HG02840 (cell line): ENCODE data around the gene NRIP2.

Experiments
- ATAC-seq: cut with Tn5 transposase; IDR thresholded peaks from one replicate; pipeline ENCODE4 v1.9.1; 2021; ENCODE audit warnings: mild to moderate bottlenecking, moderate library complexity, moderate number of reproducible peaks; ENCODE audit not compliant: unreplicated experiment, low FRiP score

NRIP2 gene

DNA sequence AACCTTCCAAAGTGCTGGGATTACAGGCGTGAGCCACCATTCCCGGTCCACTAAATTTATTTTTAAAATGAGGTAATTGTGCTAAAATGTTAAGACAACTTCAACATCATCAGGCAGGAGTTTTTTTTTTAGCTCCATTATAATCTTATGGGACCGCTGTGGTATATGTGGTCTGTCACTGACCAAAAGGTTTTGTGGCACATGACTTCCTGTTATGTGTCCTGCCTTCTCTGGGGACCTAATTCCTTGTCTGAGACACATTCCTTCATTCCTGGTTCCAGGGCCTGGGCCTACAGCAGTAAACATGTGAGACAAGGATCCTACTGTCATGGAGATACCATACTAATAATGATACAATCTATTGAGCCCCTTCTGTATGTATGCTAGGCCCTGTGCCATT lies 17.1 kb upstream of the NRIP2 start:
- no peak for ATAC-seq

DNA sequence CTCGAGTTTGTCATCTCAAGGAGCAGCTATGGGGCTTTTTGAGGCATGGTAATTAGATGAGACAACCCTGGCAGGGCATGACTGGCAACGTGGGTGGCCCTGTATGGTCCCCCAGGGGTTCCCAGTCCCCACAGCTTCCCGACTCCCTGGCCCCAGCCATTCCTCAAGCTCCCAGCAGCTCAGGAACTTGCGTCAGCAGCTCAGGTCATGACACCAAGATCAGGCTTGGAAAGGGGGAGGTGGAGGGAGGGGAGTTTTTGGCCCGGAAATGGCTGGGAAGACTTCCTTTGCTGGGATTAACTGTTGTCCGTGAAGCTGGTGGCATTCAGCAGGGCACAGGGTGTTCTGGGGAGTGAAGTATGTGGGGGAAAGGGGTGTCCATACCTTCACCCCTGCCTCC lies 10.4 kb upstream of the NRIP2 start:
- ATAC-seq: no peak

DNA sequence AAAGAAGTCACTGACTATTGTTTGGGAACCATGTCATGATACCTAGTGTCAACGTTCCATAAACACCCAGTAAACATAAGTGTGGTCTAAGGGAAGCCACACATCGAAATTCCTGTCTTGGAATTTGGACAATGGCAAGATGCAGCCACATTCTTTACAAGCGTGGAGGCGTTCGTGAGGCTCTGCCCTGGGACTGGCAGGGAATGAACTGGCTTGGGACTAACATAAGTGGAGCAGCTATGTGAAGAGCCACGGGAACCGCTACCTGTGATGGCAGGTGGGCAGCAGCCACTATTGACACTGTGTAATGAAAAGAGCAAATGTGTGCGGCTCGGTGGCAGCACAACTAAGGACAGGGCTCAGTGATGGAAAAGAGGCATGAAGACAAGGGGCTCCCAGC lies 10.0 kb upstream of the NRIP2 start:
- no peak for ATAC-seq

DNA sequence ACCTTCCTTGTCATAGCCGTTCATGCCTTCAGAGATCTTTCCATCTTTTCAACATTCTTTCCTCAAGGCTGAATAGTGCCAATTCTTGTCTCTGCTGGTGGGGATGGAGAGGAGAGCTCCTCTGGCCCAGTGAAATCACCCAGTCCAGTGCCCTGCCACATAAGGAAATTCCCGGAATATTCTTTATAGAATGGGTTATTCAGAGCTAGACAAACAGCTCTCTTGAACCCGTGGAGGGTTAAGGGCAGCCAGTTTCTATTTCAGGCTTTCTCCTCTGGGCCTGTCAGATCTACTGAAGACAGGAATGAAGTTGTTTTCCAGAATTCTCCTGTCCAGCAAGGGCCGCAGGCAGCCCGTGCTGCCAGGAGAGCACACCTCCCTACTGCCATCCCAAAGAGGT lies 8.1 kb upstream of the NRIP2 start:
- no peak for ATAC-seq

DNA sequence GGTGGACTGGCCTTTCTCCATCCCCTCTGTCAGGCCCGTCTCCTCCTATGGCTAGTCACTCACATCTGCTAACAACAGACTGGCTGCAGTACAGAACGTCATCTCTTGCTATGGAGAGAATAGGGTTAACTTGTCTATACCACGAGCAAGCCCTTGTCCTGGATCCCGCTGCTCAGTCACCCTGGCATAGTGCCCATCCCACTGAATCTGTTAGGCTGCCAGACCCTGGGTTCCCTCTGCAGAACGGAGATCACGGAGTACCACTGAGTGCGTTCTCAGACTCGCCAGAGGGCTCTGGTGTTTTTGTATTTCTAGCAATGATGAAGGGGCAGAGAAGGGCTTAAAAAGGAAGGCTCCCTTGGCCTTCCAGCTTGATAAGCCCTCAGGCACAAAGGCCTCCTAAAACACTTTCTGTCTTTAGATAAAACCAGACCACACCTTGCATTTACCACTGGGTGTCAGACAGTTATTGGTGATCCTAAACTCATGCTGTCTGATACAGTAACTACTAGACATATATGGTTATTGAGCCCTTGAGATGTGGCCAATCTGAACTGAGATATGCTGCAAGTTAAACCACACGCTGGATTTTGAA lies 6.3 kb upstream of the NRIP2 start:
- ATAC-seq: no peak

DNA sequence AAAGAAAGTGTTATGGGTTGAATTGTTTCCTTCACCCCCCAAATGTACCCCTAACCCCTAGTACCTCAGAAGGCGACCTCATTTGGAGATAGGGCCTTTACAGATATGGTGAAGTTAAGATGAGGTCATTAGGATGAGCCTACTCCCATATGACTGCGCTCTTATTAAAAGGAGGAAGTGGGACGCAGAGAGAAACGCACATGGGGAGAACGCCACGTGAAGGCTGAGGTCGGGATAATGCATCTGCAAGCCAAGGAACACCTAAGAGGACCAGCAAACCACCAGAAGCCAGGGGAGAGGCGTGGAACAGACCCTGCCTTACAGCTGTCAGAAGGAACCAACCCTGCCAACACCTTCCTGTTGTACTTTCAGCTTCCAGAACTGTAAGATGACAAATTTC lies 1.7 kb upstream of the NRIP2 start:
- no peak for ATAC-seq

DNA sequence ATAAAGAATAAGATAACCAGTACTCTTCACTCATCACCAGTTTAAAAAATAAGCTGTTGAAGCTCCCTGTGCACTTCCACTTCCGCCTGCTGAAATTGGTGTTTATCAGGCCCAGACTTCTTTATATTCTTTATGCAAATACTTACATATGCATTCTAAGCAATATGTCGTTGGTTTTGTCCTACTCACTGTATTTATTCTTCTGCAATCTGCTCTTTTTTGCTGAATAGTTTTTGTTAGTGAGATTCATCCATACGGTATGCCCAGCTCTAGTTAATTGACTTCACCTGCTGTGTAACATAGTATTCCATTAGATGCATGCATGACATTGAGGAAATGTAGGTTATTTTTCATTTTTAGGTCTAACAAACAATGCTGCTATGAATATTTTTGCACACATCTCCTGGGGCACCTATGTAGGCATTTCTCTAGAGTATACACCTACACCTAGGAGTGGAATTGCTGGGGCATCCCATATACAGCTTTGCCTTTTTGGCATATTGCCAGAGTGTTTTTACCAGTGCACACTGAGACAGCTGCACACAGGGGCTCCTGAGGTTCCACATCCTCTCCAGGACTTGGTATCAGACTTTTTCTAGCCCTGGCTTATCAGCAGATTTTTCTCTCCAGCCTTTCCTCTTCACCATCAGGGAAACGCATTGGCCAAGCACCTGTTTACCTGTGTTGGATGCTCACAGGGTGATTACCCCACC lies 1.0 kb upstream of the NRIP2 start:
- no peak for ATAC-seq

DNA sequence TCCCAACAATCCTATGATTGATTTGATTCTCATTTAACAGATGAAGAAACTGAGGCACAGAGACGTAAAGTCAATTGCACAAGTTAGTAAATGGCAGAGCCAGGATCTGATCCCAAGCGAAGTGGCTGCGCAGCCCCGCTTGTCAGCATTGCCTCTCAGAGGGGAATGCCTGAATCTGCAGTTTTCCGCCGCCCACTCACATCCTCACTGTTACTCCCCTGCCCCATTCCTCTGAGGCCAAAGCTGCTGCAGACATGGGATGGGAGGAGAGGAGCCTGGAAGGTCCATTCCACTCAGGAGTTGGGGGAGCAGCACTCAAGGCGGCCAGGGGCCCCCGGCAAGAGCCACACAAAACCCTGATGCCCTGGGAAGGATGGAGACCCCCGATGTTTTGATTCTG lies 1.0 kb downstream of the NRIP2 start:
- no peak for ATAC-seq

DNA sequence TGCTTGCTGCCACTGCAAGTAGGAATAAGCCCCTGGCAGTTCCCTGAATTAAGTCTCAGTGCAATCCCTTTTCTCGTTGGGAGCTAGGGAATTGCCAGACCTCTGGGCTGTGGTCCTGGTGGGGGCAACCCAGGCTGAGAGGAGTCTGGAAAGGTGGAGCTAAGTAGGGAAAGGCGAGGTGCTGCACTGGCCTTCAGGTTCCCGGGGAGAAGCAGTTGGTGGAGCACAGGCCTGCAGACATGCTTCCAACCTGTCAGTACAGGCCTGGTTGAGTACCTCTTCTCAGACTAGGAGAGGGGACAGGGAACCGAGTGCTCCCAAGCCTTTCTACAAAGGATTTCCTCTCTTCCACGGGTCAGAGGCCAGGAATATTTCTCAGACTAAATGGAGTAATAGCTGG lies 1.5 kb downstream of the NRIP2 start:
- no peak for ATAC-seq

DNA sequence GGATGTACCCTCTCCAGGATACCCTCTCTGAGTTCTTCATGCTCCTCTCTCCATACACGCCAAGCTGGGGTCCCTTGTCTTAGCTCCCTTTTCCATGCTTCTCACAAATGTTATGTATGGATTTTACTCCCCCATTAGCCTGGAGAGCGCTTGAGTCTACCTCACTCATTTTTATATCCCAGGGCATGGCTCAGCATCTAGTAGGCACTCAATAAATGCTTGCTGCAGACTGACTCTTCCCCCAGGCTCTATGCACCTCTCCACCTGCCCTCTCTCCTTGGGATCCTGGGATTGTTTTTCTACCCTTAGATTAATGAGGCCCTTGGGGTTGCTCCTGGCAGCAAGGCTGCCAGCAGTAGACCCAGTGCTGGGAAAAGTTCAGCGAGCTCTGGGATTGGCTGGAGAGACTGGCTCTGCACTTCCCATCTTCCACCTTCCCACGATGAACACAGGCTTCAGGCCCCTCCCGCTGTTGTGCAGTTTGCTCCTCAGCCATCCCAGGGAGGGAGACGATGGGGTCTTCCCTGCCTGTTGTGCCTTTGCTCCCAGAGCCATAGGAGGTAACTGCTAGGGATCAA lies 2.2 kb downstream of the NRIP2 start:
- ATAC-seq: no peak

DNA sequence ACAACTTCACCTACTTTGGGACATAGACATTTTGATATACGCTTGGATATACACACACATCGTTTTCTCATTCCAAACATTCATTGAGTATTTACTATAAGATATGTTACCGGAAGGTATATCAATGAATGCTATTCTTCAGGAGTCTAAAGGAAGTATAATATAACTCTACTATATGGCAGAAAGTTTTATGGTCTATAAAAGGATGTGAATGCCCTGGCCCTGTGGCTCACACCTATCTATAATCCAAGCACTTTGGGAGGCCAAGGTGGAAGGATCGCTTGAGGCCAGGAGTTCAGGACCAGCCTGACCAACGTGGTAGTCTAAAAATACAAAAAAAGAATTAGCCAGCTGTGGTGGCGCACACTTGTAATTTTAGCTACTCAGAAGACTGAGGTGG lies 5.6 kb downstream of the NRIP2 start:
- no peak for ATAC-seq

DNA sequence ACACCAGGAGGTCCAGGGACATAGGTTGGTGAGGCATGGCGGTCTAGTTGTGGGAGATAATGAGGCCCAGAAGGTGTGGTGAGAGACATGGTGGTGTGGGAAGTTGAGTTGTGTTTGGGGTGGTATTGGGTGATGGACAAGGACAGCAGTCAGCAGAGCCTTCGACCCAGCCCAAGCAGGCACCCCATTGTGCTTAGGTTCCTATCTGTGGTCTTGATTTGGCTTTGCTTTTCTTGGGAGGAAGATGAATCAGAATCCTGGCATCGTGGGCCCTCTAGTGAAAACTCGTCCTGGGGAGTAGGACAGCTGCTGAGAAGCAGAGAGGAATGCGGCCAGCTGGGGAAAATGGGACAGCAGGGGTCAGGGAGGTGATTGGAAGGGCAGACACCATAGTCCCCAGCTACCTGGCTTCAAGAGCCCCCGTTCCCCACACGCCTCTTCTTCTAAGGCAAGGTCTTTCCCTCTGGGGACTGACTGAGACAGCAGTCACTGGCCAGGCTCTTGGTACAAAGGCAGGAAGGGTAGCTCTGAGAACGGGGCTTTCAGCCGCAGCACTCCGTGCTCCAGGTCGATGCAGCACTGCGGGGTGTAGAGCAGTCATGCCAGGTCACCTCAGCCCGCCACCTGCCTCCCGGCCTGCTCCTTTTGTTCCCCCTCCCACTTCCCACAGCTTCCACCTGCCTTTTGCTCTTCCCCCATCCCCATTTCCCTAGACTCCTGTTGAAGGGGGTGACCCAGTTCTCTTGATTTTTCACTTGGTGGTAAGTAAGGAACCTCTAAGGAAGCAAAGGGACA lies 7.9 kb downstream of the NRIP2 start:
- ATAC-seq: no peak

DNA sequence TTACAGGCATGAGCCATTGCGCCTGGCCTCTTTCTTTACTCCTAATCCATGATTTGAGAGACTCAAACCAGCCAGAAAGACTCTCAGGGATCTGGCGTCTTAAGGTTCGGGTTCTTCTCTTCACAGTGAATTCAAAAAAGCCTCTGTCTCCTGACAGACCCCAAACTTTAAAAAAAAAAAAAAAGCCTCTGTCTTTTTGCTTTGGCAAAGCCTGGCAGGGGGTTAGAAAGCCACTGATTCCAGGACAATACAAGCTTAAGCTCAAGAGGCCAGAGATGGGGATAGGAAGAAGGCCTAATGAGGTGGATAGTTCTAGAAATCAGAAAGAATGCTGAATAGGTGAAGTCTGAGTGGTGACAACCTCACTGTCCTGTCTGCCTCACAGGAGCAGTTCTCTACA lies 8.8 kb downstream of the NRIP2 start:
- ATAC-seq: no peak

DNA sequence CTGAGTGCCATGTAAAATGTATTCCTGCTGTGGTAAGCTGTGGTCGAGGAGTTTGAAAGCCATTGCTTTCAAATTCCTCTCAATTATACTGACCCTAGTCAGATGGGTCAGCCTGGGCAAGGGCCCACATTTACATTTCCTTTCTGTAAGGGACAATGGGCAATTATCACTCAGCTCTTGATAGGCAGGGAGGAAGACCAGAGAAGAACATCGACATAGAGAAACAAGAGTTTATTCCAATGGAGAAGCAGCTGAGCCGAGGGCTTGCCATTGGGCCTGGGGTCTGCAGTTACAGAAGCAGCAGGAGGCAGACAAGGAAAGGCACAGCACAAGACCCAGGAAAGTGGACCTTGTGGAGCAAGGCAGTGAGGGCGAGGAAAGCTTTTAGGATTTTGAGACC lies 9.7 kb downstream of the NRIP2 start:
- no peak for ATAC-seq

DNA sequence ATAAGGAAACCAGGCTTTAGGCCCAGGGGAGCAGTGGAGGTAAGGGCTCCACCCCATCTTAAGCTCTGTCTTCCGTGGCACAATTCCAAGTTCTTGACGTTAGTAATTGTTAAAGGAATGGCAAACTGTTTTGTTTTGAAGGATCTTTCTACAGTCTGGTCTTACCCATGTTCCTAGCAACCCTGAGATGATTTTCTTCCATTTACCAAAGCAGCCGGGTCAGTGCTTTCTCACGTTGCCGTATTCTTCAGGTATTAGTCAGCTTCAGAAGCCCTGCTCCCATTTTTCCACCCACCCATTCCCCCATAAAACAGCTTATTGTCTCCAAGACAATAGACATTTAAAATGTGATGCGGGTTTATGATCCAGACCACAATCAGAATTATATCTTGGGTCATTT lies 10.3 kb downstream of the NRIP2 start:
- ATAC-seq: no peak

DNA sequence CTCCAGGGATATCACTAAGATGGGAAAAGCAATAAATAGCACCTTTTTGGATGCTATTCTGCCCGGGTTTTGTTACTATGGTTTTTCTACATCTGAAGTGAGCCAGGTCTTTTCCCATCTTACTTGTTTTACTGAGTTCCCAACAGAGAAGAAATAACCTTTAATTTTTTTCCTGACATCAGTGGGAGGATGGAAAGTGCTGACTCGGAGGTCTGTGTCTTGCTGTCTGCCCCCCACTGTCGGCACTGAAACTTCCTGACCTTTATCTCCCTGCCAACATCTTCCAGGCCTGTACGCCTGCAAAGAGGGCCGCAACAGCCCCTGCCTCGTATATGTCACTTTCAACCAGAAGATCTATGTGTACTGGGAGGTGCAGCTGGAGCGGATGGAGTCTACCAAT lies 11.4 kb downstream of the NRIP2 start:
- no peak for ATAC-seq

DNA sequence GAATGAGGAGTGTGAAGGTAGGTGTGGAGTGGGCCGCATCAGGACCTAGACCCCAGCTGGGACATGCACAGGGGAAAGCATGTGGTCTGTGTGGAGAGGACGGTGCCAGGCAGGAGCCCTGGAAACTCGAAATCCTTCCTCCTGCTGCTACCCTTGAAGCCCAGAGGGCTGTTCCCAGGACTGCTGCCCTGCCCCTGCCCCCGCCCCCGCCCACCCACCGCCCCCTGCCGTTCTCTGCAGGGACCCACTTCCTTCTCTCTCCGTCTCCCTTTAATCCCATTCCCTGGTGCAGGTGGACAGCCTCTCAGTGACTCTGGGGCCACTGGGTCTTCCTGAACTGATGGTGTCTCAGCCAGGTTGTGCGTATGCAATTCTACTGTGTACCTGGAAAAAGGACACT lies 14.4 kb downstream of the NRIP2 start:
- no peak for ATAC-seq

DNA sequence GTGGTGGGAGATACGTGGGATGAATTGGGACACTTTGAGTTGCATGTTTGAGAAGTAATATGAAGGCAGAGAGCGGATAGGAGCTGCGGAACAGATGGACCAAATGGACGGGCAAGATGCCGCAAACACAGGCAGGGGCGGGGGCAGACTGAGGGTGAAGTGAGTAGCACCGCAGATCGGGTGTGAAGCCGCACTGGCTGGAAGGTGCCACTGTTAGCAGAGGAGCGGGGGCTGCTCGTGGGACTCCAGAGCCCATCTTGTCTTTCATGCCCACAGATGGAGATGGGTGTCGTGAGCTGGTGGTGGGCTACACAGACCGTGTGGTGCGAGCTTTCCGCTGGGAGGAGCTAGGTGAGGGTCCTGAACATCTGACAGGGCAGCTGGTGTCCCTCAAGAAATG lies 15.0 kb downstream of the NRIP2 start:
- ATAC-seq: no peak

DNA sequence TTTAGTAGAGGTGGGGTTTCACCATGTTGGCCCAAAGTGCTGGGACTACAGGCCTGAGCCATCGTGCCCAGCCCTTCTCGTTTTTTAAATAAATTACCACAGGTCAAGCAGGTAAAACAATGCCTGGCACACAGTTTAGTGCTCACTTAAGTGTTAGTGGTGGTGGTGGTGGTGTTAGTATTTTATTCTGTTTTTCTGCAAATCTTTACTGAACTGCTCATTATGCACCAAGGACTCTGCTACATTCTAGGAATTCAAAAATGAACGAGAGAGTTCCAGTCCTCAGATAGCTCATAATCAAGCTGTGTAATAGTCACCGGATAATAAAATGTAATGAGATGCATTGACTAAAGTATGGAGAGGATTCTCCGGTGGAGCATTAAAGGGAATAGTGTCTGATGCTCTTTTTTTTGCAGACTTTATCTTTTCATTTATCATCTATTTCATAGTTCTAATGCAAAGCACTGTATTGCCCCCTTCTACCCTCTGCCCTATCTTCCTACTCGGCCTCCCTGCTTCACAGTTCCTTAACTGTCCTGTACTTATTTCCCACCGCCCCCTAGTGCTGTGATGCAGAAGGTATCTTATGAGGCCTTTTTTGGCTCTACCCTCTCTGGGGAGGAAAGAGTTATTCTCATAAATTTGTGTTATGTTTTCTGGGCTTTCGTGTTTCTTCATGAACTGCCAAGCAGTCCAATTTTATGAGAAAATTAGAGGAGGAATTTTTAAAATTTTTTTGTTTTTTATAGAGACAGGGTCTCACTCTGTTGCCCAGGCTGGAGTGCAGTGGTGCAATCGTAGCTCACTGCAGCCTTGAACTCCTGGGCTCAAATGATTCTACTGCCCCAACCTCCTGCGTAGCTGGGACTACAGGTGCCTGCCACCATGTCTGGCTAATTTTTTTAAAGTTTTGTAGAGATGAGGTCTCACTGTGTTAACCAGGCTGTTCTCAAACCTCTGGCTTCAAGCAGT lies 21.3 kb downstream of the NRIP2 start:
- ATAC-seq: no peak
